Measurements from ENCODE around the gene CD40. TPM values are rescaled to one million over a fixed set of nuclear protein-coding genes. Genes with fewer than 3 reads are reported as not detected.

The CD40 gene
- total and polyA plus RNA-seq, 2 of the 8 experiments (the other 6 are each of a cell fraction or from before 2014, with no cell fraction given) = 14.5 to 18.8 TPM

DNA sequence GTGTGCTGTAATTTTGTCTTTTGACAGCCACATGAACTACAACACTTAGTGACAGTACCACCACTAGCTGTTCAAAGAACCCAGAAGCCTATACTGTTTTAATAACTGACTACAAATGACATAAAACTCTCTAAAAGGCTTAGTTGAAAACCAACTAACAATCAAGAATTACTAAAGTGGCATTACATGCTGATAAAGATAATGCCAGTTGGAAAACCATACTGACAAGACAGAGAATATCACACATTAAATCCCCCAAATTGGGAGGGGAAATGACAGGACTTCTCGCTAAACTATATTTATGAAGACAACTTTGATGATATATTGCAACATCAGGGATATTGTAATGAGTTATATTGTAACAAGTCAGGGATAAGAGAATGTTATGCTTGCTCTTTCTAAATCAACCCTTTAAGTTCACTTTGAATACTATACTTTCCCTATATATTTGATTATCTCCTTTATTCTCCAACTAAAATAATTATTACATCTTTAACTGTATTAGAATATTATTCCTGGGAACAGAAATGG lies 34.5 kb upstream of the CD40 start:
- no peak overlapping the region for H3K18ac ChIP-seq (ENCODE audit: extremely low read depth, low read length)
- no peak overlapping the region for H2AFZ ChIP-seq (ENCODE audit: low read length)
- WGBS, 2 experiments (ENCODE audit: extremely low coverage in 1 of 2, insufficient coverage in 1 of 2, insufficient read length in 1 of 2, insufficient replicate concordance in 2 of 2, low coverage in 1 of 2, low lambda C conversion rate in 2 of 2, missing lambda C conversion rate in 1 of 2) = 85% methylated on average over 1 of the region's 1 CpG; no CpG with 5 or more reads in 1 of the 2 experiments
- no peak overlapping the region for H3K4ac ChIP-seq (replicated peaks; ENCODE audit: insufficient read length, low read depth, low read length)
- peaks cover 7% of the 10 kb centered on the region; the same call in 1 of the 2 replicates for H3K79me1 ChIP-seq (ENCODE audit: low read depth, low read length)
- no peaks in the 10 kb centered on the region for H3K9me3 ChIP-seq (ENCODE audit: insufficient read depth in 2 of 2, low read depth in 1 of 2, low read length in 1 of 2)
- no peak overlapping the region for H2BK120ac ChIP-seq (replicated peaks; ENCODE audit: low read depth, low read length)
- no peak overlapping the region for H2BK15ac ChIP-seq (ENCODE audit: low read length)
- H2BK20ac ChIP-seq (ENCODE audit: low read length) = no peak overlapping the region
- peaks cover 9 to 13% of the 10 kb centered on the region in 2 experiments for H4K20me1 ChIP-seq (replicated peaks in 1 of 2; ENCODE audit: control insufficient read depth in 1 of 2, insufficient read depth in 2 of 2, low read length in 2 of 2)
- H3K4me1 ChIP-seq (replicated peaks in 1 of 4; ENCODE audit: control insufficient read depth in 3 of 4, insufficient read depth in 4 of 4, low read length in 3 of 4) = peaks cover 0 to 6% (median 2%) of the 10 kb centered on the region in 4 experiments; a peak in 4 of 7 replicates
- no peak overlapping the region for H4K91ac ChIP-seq (replicated peaks; ENCODE audit: insufficient read length, low read length)
- no peak overlapping the region for H3K27ac ChIP-seq (ENCODE audit: low read depth, low read length)
- peaks cover 0 to 10% (median 0%) of the 10 kb centered on the region in 4 experiments; a peak in 1 of 8 replicates for H3K36me3 ChIP-seq (ENCODE audit: control insufficient read depth in 2 of 4, insufficient read depth in 4 of 4, low read length in 3 of 4)
- no peak overlapping the region for H3K4me2 ChIP-seq (ENCODE audit: insufficient read depth in 1 of 2, low read depth in 2 of 2, low read length in 2 of 2)
- H4K8ac ChIP-seq (ENCODE audit: extremely low read depth, insufficient read depth, low read length) = no peak overlapping the region
- H2AK5ac ChIP-seq (ENCODE audit: low read depth, low read length) = no peak overlapping the region
- no peak overlapping the region for H3K4me3 ChIP-seq (ENCODE audit: extremely low read depth in 1 of 4, insufficient read depth in 2 of 4, low read depth in 3 of 4, low read length in 4 of 4)
- no peak overlapping the region for H2BK5ac ChIP-seq (ENCODE audit: low read depth, low read length)
- H3K23ac ChIP-seq (ENCODE audit: insufficient read length) = no peak overlapping the region
- no peak overlapping the region for H3K9ac ChIP-seq (replicated peaks in 1 of 4; ENCODE audit: extremely low read depth in 1 of 4, low read depth in 3 of 4, low read length in 3 of 4)
- FAIRE-seq (no peak), DNase-seq (ENCODE audit: low read depth in 1 of 2, low spot score in 2 of 2) (no peak)
- H3K27me3 ChIP-seq (replicated peaks in 1 of 4; ENCODE audit: control insufficient read depth in 3 of 4, extremely low read depth in 1 of 4, insufficient read depth in 3 of 4, low read length in 3 of 4) = no peaks in the 10 kb centered on the region
- no peak overlapping the region for H3K56ac ChIP-seq (replicated peaks; ENCODE audit: insufficient read length, low read depth, low read length)
- H3K79me2 ChIP-seq (ENCODE audit: control insufficient read depth in 1 of 2, insufficient read depth in 2 of 2, low read length in 2 of 2) = peaks cover 13 to 99% of the 10 kb centered on the region in 2 experiments
- TF ChIP-seq YY1 (IDR thresholded peaks at IDR 0.05; ENCODE audit: low read depth, low read length) (no peak), MAFK (IDR thresholded peaks at IDR 0.05; ENCODE audit: low read depth, low read length) (no peak), POLR2A (IDR thresholded peaks at IDR 0.05; ENCODE audit: control extremely low read depth in 1 of 2, low read depth in 2 of 2, low read length in 2 of 2) (no peak), TAF7 (optimal IDR thresholded peaks at IDR 0.05; ENCODE audit: borderline replicate concordance, low read depth, low read length) (no peak), NRF1 (IDR thresholded peaks at IDR 0.05; ENCODE audit: low read depth, low read length) (no peak)
- TF ChIP-seq, protein P1, sequence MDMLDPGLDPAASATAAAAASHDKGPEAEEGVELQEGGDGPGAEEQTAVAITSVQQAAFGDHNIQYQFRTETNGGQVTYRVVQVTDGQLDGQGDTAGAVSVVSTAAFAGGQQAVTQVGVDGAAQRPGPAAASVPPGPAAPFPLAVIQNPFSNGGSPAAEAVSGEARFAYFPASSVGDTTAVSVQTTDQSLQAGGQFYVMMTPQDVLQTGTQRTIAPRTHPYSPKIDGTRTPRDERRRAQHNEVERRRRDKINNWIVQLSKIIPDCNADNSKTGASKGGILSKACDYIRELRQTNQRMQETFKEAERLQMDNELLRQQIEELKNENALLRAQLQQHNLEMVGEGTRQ (IDR thresholded peaks at IDR 0.05; ENCODE audit: low read length) = no peak
- H4K5ac ChIP-seq (ENCODE audit: insufficient read length, low read depth, low read length) = no peak overlapping the region
- POLR2A ChIA-PET (ENCODE audit: partially characterized antibody) = interaction anchor here (1.5 kb wide), 1 partner anchor 9 kb away, joined by 4 read pairs; no protein-coding TSS in a partner anchor
- no peak overlapping the region for H2BK12ac ChIP-seq (ENCODE audit: low read depth, low read length)
- H3K14ac ChIP-seq (ENCODE audit: insufficient read length) = no peak overlapping the region
- no peaks in the 10 kb centered on the region; the same call in 1 of the 2 replicates for H3K23me2 ChIP-seq (ENCODE audit: low read depth, low read length)
- CTCF ChIA-PET (ENCODE audit: partially characterized antibody) = interaction anchor here (1.2 to 1.8 kb wide), 3 partner anchors 26 to 113 kb away, joined by 4 to 7 read pairs (median 7); no protein-coding TSS in a partner anchor

Measured in H1 (cell line).